BE2C (cell line): ENCODE measurements around the gene ZNF764.

Experiments
- DNase-seq: peaks from one replicate; pipeline ENCODE4 v3.0.0-alpha.2; 2020
- H3K27me3 ChIP-seq: fragments of 250-450 bp; sonication (Bioruptor Pico); 2 replicates; pipeline ENCODE4 v1.5.1; 2020; ENCODE audit warnings: mild to moderate bottlenecking
- H3K36me3 ChIP-seq: fragments of 250-450 bp; sonication (Bioruptor Pico); 2 replicates; pipeline ENCODE4 v1.5.1; 2020; ENCODE audit warnings: mild to moderate bottlenecking
- H3K4me1 ChIP-seq: fragments of 250-450 bp; sonication (Bioruptor Pico); 2 replicates; pipeline ENCODE4 v1.5.1; 2020
- H3K4me3 ChIP-seq: 2 replicates; pipeline ENCODE4 v1.5.1; 2011; ENCODE audit warnings: low read depth, low read length
- H3K9me3 ChIP-seq: fragments of 250-450 bp; sonication (Bioruptor Pico); 2 replicates; pipeline ENCODE4 v1.5.1; 2020
- TF ChIP-seq, protein P1 (sequence below): IDR thresholded peaks from 2 replicates; pipeline ENCODE4 v1.5.1; 2012; ENCODE audit warnings: mild to moderate bottlenecking, low read depth, low read length

Gene ZNF764

DNA sequence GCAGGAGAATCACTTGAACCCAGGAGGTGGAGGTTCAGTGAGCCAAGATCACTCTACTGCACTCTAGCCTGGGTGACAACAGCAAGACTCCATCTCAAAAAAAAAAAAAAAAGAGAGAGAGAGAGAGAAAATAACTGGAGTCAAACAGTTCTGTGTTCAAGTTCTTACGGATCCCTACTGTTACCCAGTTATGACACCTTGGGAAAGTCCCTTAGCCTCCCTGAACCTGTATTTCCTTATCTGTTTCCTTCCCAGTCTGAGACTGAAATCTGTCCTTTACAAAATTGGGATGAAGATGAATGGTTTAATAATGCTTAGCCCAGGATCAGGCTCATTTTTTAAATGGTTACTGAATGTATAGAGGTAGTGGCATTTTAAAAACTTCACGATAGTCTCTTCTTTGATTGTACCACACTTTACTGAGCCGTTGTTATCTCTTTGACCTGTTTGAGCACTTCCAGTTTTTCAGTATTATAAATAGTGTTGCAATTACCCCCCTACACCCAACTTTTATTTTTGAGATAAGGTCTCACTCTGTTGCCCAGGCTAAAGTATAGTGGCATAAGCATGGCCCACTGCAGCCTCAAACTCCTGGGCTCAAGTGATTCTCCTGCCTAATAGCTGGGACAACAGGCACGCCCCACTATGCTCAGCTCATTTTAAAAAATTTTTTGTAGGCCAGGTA is 49.0 kb downstream of the ZNF764 start:
- H3K9me3 ChIP-seq: peaks cover 4% of the 10 kb centered on the region
- TF ChIP-seq, protein P1, sequence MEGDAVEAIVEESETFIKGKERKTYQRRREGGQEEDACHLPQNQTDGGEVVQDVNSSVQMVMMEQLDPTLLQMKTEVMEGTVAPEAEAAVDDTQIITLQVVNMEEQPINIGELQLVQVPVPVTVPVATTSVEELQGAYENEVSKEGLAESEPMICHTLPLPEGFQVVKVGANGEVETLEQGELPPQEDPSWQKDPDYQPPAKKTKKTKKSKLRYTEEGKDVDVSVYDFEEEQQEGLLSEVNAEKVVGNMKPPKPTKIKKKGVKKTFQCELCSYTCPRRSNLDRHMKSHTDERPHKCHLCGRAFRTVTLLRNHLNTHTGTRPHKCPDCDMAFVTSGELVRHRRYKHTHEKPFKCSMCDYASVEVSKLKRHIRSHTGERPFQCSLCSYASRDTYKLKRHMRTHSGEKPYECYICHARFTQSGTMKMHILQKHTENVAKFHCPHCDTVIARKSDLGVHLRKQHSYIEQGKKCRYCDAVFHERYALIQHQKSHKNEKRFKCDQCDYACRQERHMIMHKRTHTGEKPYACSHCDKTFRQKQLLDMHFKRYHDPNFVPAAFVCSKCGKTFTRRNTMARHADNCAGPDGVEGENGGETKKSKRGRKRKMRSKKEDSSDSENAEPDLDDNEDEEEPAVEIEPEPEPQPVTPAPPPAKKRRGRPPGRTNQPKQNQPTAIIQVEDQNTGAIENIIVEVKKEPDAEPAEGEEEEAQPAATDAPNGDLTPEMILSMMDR: no peak
- no peak for DNase-seq

More for the DNA sequence above, 49.0 kb downstream of the ZNF764 start:
- no peak overlapping the region for H3K4me3 ChIP-seq
- no peaks in the 10 kb centered on the region for H3K4me1 ChIP-seq
- H3K27me3 ChIP-seq: no peaks in the 10 kb centered on the region
- H3K36me3 ChIP-seq: no peaks in the 10 kb centered on the region
